ENCODE results near the gene APLN. TPM values are rescaled to one million over a fixed set of nuclear protein-coding genes. Genes with fewer than 3 reads are reported as not detected.

Gene APLN
- total RNA-seq, 1 donor from 2014 or later, result 0.60 TPM

GRCh38 chrX:129597905-129598304, 56.9 kb downstream of the APLN start:
- no peak for DNase-seq (ENCODE audit: low read depth)

- DNase-seq (ENCODE audit: low read depth), result no peak
Observed at GRCh38 chrX:129596077-129596476, 58.7 kb downstream of the APLN start.

Other genes starting within 250 kb of the APLN start
- gene SMARCA1, start 131.5 kb downstream of the APLN start, total RNA-seq, result 65.8 and 136 TPM in 2 replicates
- 18.6 and 28.0 TPM in 2 replicates for gene OCRL, start 114.7 kb downstream of the APLN start, total RNA-seq
- gene XPNPEP2, start 84.0 kb upstream of the APLN start, total RNA-seq, result not detected in 2 replicates
- gene SASH3, start 125.0 kb upstream of the APLN start, total RNA-seq, result not detected in 2 replicates
- 22.6 and 23.4 TPM in 2 replicates for gene ZDHHC9, start 188.9 kb upstream of the APLN start, total RNA-seq

Measured in renal cortical epithelial cell (primary cell).